NCI-H1092 treated with DMSO at 0.1 percent for 48 hours (cell line): ENCODE results near the gene FTO.
A peak's percentile ranks its signal among the peaks of the same experiment; 100 is the strongest.

Experiments
- DNase-seq: peaks from one replicate; lab custom pipeline; 2025; lab: John Stamatoyannopoulos, UW

FTO gene

DNA sequence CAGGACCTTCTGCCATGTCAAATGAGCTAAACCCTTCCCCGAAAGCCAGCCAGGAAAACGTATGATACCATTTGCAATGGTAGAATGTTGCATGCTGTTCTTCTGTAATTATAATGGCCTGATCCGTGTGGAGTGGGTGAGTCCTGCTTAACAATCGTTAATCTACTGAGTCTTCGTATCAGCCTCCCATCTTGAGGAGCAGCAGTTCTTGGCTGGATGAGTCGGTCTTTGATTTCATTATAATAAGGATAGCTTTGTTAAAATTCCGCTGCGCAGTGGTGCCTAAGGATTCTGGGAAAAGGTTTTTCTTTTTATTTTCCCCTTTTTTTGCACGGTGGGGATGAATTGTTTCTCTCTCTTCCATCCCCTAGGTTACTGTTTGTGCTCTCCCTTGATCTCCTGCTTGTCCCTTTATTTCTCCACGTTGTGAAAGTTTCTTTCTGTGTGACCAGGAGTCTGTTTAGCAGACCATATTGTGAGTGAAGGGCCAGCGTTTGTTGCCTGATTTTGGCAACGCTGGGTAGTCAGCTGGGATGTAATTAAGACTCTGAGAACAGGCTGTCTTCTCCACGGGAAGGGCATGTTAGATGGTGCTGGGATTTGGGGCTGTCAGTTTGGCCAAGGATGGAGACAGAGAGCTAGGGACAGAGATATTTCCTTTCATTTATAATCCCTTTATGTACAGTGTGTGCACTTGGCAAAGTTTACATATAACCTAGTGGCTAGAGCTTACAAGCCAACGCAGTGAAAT is 263.0 kb downstream of the FTO start:
- no peak for DNase-seq

- DNase-seq, result no peak
Measured at GRCh38 chr16:53967572-53967971, 263.6 kb downstream of the FTO start.

DNA sequence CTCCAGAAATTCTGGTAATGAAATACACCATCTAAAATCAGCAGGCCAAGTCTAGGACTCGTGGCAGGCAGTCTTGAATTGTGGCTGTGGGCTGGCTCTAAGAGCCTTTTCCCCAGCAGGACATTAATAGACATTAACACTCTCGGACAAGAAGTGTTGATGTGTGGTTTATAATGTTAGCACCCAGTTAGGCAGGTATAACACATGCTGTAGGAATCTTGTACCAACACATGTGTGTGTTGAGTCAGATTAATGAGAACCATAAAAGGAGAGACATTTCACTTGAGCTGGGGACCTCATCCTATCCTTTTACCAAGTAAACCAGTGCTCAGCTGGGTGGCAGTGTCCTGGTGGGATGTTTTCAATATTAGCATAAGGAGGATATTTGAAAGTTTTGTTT is 264.5 kb downstream of the FTO start:
- DNase-seq, result no peak

GRCh38 chr16:53968896-53969295 is 264.9 kb downstream of the FTO start:
- DNase-seq, result no peak

DNA sequence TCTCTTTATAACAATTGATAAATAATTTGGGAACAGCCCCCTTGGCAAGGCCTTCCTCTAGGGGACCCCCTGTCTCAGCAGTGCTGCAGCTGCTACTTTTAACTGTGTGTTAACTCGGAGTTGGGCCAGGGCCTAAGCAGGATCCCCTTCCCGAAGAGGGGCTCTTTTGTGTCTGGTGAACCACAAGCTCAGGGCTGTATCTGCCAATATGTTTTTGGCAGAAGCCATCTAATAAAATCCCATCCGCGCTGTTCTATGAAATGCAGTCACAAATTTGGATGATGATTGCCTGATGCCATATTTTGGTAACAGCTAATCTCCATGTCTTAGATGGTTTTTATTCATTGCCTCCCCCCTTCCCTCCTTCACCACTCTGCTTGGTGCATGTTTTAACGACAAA is 267.7 kb downstream of the FTO start:
- DNase-seq, result peak; percentile 53

- no peak for DNase-seq
Measured at GRCh38 chr16:53973021-53973420, 269.1 kb downstream of the FTO start.

GRCh38 chr16:53974484-53975080 is 270.6 kb downstream of the FTO start:
- DNase-seq, result no peak

DNA sequence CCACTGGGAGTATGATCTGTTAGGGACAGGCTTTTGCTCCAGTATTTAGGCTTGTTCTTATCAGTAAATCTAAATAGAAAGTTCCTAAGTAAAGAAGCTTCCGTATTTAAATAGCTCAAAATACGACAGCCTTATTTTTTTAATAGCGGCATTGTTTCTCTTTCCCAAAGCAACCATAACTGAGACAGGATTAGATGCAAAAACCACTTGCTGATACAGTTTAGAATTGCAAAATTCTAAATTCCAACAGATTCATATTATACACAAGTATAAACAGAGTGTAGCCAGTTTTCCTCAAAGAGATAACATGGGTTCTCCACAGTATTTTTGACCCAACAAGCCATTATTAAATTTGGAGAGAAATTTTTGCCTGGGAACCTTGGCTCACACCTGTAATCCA is 276.7 kb downstream of the FTO start:
- DNase-seq, result no peak

DNA sequence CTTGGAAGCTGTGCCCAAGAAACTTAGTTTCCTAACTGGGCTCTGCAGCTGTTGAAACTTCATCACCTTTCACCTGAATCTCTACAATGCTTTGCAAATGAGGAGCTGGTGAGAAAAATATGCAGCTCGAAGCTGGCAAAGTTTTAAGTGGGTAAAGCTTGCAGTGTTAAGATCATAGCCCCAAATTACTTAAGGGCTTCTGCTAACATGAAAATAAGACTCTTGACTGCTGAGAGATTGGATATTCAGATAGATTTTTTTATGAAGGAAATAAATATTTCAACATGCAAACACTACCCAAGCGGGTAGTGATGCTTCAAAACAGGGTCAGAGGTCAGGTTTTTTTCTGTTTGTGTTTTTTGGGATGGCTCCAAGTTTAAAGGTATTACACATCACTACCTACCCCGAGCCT is 278.7 kb downstream of the FTO start:
- DNase-seq, result no peak

DNA sequence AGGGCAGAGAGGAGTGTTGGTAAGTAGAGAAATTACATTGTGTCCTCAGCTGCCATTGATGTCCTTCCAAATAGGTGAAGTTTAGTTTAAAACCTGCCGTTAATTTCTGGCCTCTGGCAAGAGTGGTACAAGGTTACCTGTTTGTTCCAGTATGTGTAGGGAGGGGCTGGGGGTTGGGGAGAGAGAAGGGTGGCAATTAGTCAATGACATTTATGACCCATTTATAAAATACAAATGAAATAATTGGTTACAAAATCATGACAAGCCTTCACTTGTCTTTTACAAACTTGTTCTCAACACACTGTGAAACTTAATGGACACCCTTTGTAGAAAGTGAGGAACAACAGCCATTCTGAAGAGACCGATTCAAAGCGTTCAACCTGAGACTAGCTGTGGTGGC is 281.0 kb downstream of the FTO start:
- no peak for DNase-seq

GRCh38 chr16:53985861-53986260 is 281.9 kb downstream of the FTO start:
- no peak for DNase-seq

GRCh38 chr16:53986793-53987192 is 282.8 kb downstream of the FTO start:
- DNase-seq, result no peak

GRCh38 chr16:53988136-53988535 is 284.2 kb downstream of the FTO start:
- DNase-seq, result no peak

GRCh38 chr16:53989597-53989996 is 285.6 kb downstream of the FTO start:
- DNase-seq, result no peak

- DNase-seq, result peak; percentile 77
Measured at GRCh38 chr16:53991754-53992378, 287.9 kb downstream of the FTO start.

DNA sequence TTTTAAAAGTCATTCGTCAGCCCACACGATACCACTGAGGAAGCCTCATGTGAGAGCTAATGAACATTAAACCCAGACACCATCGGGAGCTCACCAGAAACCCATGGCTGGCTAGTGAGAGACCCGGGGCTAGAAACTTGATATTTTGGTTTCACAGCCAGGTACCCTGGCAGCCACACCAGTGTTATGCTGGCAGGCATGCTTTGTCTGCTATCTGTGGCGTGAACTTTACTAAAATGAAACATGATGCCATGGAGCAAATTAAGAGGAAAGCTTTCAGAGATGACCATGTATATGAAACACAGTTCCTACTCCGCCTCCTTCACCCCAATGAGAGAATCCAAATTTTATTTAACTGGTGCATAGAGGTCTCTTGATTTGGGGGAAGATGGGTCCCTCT is 291.4 kb downstream of the FTO start:
- peak; percentile 36 for DNase-seq

- no peak for DNase-seq
Measured at GRCh38 chr16:53996961-53997360, 293.0 kb downstream of the FTO start.

DNA sequence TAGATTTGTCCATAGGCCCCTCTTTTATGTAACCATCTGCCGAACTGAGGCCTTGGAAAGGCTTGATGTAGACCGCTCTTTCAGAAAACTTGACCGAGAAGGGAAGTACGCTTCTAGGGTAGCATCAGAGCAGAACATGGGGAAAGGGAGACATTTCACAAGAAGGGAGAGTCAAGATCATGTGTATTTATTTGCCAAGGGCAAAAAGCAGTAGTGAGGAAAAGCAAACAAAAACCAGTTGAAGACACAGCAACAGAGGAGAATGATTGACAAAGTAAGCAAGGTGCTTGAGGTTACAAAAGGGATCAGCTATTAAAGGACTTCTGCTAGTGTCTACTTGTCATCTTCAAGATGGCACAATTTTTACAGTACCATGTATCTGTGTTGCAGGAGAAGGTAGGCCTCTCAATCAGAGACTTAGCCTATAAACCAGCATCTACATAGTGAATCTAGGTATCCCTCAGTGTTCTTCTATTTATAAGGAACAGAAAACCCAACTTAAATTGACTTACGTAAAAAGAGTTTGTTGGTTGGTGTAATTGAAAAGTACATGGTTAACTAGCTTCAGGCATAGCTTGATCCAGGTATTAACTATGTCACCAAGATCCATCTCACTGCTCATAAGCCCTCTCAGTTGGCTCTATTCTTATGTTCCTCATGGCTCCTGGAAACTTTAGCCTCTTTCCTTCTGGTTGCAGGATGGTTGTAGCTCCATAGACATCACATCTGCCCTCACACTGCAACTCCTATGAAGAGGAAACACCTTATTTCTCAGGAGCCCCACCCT is 294.3 kb downstream of the FTO start:
- no peak for DNase-seq

- DNase-seq, result no peak
Measured at GRCh38 chr16:53998966-53999522, 295.1 kb downstream of the FTO start.

- no peak for DNase-seq
Measured at GRCh38 chr16:53999841-54000240, 295.9 kb downstream of the FTO start.

GRCh38 chr16:54000361-54000760 is 296.4 kb downstream of the FTO start:
- DNase-seq, result no peak

DNA sequence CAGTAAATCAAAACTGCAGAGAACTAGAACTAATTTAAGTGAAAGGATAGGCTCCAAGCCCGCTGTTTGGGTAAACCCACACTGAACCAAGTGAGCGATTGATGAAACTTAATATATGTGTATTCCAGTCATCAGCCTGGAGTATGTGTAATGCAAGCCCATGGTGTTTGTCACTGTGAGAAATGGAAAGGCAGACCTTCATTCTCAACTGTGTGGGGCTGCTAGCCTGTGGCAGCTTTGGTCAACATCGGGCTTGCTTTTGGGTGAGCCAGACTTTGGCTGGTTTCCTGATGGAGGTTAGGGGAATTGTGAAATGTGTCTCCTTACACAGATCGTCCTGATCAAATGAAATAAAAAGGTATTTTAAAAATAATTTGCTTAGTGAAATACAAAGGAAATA is 302.7 kb downstream of the FTO start:
- DNase-seq, result no peak
